PC-3 (cell line): ENCODE results near the gene MAFF.
A peak's percentile ranks its signal among the peaks of the same experiment; 100 is the strongest.

ENCODE experiments used
- EZH2 ChIP-seq: fragments of 300-600 bp; sonication (generic); IDR thresholded peaks from one replicate; pipeline ENCODE4 v1.6.1; 2017; ENCODE audit warnings: antibody characterized with exemption, mild to moderate bottlenecking, low read length; ENCODE audit not compliant: unreplicated experiment
- TF ChIP-seq, protein P1 (sequence below): fragments of 300-600 bp; sonication (generic); conservative IDR thresholded peaks from 2 replicates; pipeline ENCODE4 v1.5.1; 2017; ENCODE audit warnings: antibody characterized with exemption, low read depth, mild to moderate bottlenecking, low read length

DNA sequence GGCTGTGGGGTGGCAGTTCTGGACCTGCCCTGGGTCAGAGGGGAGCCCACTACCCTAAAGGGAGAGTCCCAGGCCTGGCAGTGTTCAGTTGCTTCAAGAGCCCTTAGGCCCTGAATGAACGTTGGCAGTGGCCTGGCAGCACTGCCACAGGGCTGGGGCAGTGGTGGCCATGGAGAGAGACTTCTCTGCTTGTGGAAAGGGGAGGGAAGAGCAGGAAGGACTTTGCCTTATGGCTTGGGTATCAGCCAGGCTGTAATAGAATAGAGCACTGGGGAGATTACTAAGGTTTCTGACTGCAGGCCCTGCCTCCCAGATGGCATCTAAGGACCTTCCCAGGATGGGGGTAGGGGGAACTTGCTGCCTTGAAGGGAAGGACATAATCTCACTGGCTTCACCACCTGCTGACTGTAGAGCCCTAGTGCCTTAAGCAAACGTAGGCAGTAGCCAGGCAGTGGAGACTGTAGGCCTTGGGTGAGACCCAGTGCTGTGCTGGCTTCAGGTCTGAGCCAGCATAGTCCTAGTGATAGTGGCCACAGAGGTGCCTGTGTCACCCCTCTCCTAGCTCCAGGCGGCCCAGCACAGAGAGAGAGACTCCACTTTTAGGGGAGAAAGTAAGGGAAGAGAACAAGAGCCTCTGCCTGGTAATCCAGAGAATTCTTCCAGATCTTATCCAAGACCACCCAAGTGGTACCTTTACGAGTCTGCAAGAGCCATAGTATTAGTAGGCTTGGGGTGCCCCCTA lies 47.8 kb upstream of the MAFF start:
- TF ChIP-seq EZH2 = no peak
- TF ChIP-seq, protein P1, sequence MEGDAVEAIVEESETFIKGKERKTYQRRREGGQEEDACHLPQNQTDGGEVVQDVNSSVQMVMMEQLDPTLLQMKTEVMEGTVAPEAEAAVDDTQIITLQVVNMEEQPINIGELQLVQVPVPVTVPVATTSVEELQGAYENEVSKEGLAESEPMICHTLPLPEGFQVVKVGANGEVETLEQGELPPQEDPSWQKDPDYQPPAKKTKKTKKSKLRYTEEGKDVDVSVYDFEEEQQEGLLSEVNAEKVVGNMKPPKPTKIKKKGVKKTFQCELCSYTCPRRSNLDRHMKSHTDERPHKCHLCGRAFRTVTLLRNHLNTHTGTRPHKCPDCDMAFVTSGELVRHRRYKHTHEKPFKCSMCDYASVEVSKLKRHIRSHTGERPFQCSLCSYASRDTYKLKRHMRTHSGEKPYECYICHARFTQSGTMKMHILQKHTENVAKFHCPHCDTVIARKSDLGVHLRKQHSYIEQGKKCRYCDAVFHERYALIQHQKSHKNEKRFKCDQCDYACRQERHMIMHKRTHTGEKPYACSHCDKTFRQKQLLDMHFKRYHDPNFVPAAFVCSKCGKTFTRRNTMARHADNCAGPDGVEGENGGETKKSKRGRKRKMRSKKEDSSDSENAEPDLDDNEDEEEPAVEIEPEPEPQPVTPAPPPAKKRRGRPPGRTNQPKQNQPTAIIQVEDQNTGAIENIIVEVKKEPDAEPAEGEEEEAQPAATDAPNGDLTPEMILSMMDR = 0 out of 2 replicates have a peak, but pooled peaks have one; percentile 15
